Hematopoietic multipotent progenitor cell treated with erythropoietin and hydrocortisone succinate and interleukin-3 and kit ligand, for 15 days (in vitro differentiated cells): ENCODE results near the gene CLDN7.

Experiments
- DNase-seq: peaks from one replicate; pipeline ENCODE4 v3.0.0-alpha.2; 2015; ENCODE audit warnings: low spot score

CLDN7 gene

GRCh38 chr17:7236808-7237207 lies 25.5 kb downstream of the CLDN7 start:
- DNase-seq, result no peak

GRCh38 chr17:7235693-7236665 lies 26.3 kb downstream of the CLDN7 start:
- peak; percentile 41 for DNase-seq

- peak; percentile 97 for DNase-seq
Observed at GRCh38 chr17:7234083-7234951, 28.0 kb downstream of the CLDN7 start, which contains the start of gene DVL2. Gene DVL2, minus strand, starts transcription at chr17:7234517. Its CDS starts 255 bp downstream, at chr17:7234262.

- DNase-seq, result no peak
Observed at GRCh38 chr17:7233701-7234082, 28.6 kb downstream of the CLDN7 start.

- no peak for DNase-seq
Observed at GRCh38 chr17:7232114-7232513, 30.2 kb downstream of the CLDN7 start.

GRCh38 chr17:7229504-7229903 lies 32.8 kb downstream of the CLDN7 start:
- DNase-seq, result no peak

- no peak for DNase-seq
Observed at GRCh38 chr17:7228920-7229319, 33.4 kb downstream of the CLDN7 start.

- DNase-seq, result no peak
Observed at GRCh38 chr17:7226721-7227710, 35.3 kb downstream of the CLDN7 start.

GRCh38 chr17:7225711-7226331 lies 36.5 kb downstream of the CLDN7 start:
- no peak for DNase-seq

- no peak for DNase-seq
Observed at GRCh38 chr17:7224661-7225111, 37.6 kb downstream of the CLDN7 start.

GRCh38 chr17:7224110-7224509 lies 38.2 kb downstream of the CLDN7 start:
- no peak for DNase-seq

- no peak for DNase-seq
Observed at GRCh38 chr17:7223375-7223774, 38.9 kb downstream of the CLDN7 start.

GRCh38 chr17:7222972-7223292 lies 39.3 kb downstream of the CLDN7 start:
- DNase-seq, result no peak

- DNase-seq, result no peak
Observed at GRCh38 chr17:7222093-7222971, 39.9 kb downstream of the CLDN7 start.

GRCh38 chr17:7221278-7222092 lies 40.8 kb downstream of the CLDN7 start:
- DNase-seq, result no peak

- DNase-seq, result peak; percentile 77
Observed at GRCh38 chr17:7220593-7221277, 41.5 kb downstream of the CLDN7 start.

- DNase-seq, result peak; percentile 83
Observed at GRCh38 chr17:7219812-7220592, 42.3 kb downstream of the CLDN7 start, which contains the start of the genes ACADVL and DLG4. Gene ACADVL, plus strand, starts transcription at chr17:7219938. Its CDS starts 47 bp downstream, at chr17:7219985. Gene DLG4, minus strand, starts transcription at chr17:7219836.
